A549 (cell line): ENCODE results near the gene TERB1. TPM values are rescaled to one million over a fixed set of nuclear protein-coding genes. Genes with fewer than 3 reads are reported as not detected.
A peak's percentile ranks its signal among the peaks of the same experiment; 100 is the strongest.

Experiments used
- ATAC-seq, 2 experiments: fragments of 200-7000 bp in 1 of 2; fragments of >200 bp in 1 of 2; cut with Nextera tagmentation in 1 of 2; cut with Tn5 transposase in 1 of 2; 3 replicates each; pipeline versions ENCODE4 v1.8.0 to v1.9.1; 2018 to 2020; ENCODE audit warnings: mild to moderate bottlenecking in 1 of 2, moderate library complexity in 1 of 2
- CTCF ChIA-PET: fragments of 300-600 bp; sonication (Branson Sonifier 250); formaldehyde crosslinking; extraction: SDS; loops from one replicate; lab custom pipeline; 2021; ENCODE audit warnings: antibody characterized with exemption, inconsistent platforms; lab: Yijun Ruan, JAX
- POLR2A ChIA-PET: fragments of 350-600 bp; formaldehyde crosslinking; extraction: SDS; loops from one replicate; lab custom pipeline; 2021; ENCODE audit warnings: antibody characterized with exemption, inconsistent platforms; lab: Yijun Ruan, JAX
- DNase-seq, 2 experiments: peaks; one replicate each; pipeline versions ENCODE4 v3.0.0 to v3.0.0-alpha.2; 2011 to 2016; ENCODE audit warnings: low read depth in 1 of 2, low spot score in 1 of 2
- FAIRE-seq: peaks from 2 replicates; lab custom pipeline; 2011; peaks lifted over from hg19 to GRCh38; lab: Jason Lieb, UNC
- H3K27ac ChIP-seq, 2 experiments: fragments of >200 bp; sonication (Bioruptor Twin); formaldehyde crosslinking; 3 replicates each; pipeline ENCODE4 v1.5.1; 2016 to 2017
- H3K4me1 ChIP-seq: fragments of >200 bp; sonication (Bioruptor Twin); formaldehyde crosslinking; 3 replicates; pipeline ENCODE4 v1.6.1; 2016
- H3K4me2 ChIP-seq: fragments of >200 bp; sonication (Bioruptor Twin); formaldehyde crosslinking; 3 replicates; pipeline ENCODE4 v1.6.1; 2016
- H3K4me3 ChIP-seq: fragments of >200 bp; sonication (Bioruptor Twin); formaldehyde crosslinking; 3 replicates; pipeline ENCODE4 v1.5.1; 2016
- H3K9me3 ChIP-seq: fragments of >200 bp; sonication (Bioruptor Twin); formaldehyde crosslinking; 3 replicates; pipeline ENCODE4 v1.6.1; 2016
- BHLHE40 ChIP-seq: IDR thresholded peaks from 2 replicates; pipeline ENCODE4 v1.6.1; 2012; ENCODE audit warnings: low read depth, low read length, inconsistent platforms
- EHF ChIP-seq: fragments of 250-450 bp; sonication (Bioruptor Pico); IDR thresholded peaks from 2 replicates; pipeline ENCODE4 v1.5.0; 2020; ENCODE audit warnings: mild to moderate bottlenecking
- EHMT2 ChIP-seq: fragments of 200-600 bp; sonication (generic); IDR thresholded peaks from 2 replicates; pipeline ENCODE4 v1.6.1; 2016; ENCODE audit warnings: antibody characterized with exemption, low read depth, mild to moderate bottlenecking, moderate library complexity
- FOSL2 ChIP-seq, 2 experiments: fragments of 450-650 bp in 1 of 2; fragments of >200 bp in 1 of 2; sonication (Bioruptor Twin) in 1 of 2; formaldehyde crosslinking; IDR thresholded peaks; 2 replicates each; pipeline versions ENCODE4 v1.5.0 to v1.6.1; 2016 to 2020; ENCODE audit warnings: mild to moderate bottlenecking in 1 of 2, moderate library complexity in 1 of 2
- FOXS1 ChIP-seq: fragments of 250-450 bp; sonication (Bioruptor Pico); IDR thresholded peaks from 2 replicates; pipeline ENCODE4 v1.5.0; 2020; ENCODE audit warnings: mild to moderate bottlenecking, moderate library complexity
- HDAC2 ChIP-seq: fragments of 200-600 bp; sonication (generic); IDR thresholded peaks from 2 replicates; pipeline ENCODE4 v1.6.1; 2016
- HOXA7 ChIP-seq: fragments of 250-450 bp; sonication (Bioruptor Pico); IDR thresholded peaks from 2 replicates; pipeline ENCODE4 v1.5.0; 2020; ENCODE audit warnings: mild to moderate bottlenecking, moderate library complexity
- HOXB13 ChIP-seq: fragments of 250-450 bp; sonication (Bioruptor Pico); IDR thresholded peaks from 2 replicates; pipeline ENCODE4 v1.5.0; 2020; ENCODE audit warnings: low read depth, mild to moderate bottlenecking, moderate library complexity
- KDM5A ChIP-seq: fragments of 200-600 bp; sonication (generic); IDR thresholded peaks from 2 replicates; pipeline ENCODE4 v1.6.1; 2016; ENCODE audit warnings: antibody characterized with exemption, mild to moderate bottlenecking
- MAFK ChIP-seq: fragments of 450-650 bp; IDR thresholded peaks from 2 replicates; pipeline ENCODE4 v1.6.1; 2014; ENCODE audit not compliant: partially characterized antibody
- MYC ChIP-seq: IDR thresholded peaks from 2 replicates; pipeline ENCODE4 v1.6.1; 2012; ENCODE audit warnings: mild to moderate bottlenecking, inconsistent platforms, low read length, improper control_type of control experiment, borderline replicate concordance
- NFE2L2 ChIP-seq: fragments of 150-350 bp; conservative IDR thresholded peaks from 2 replicates; pipeline ENCODE4 v1.6.1; 2014; ENCODE audit warnings: low read length
- PBX3 ChIP-seq: IDR thresholded peaks from 2 replicates; pipeline ENCODE4 v1.6.1; 2012
- RAD21 ChIP-seq, 2 experiments: fragments of >200 bp in 1 of 2; sonication (Bioruptor Twin) in 1 of 2; formaldehyde crosslinking in 1 of 2; IDR thresholded peaks in 1 of 2; conservative IDR thresholded peaks in 1 of 2; 2 replicates in 1 of 2; 3 replicates in 1 of 2; pipeline ENCODE4 v1.6.1; 2012 to 2018; ENCODE audit warnings: inconsistent platforms in 1 of 2
- RFX5 ChIP-seq: fragments of 450-650 bp; IDR thresholded peaks from 2 replicates; pipeline ENCODE4 v1.7.1; 2014; ENCODE audit warnings: antibody characterized with exemption, mild to moderate bottlenecking, moderate library complexity
- SREBF2 ChIP-seq: fragments of 450-650 bp; IDR thresholded peaks from 2 replicates; pipeline ENCODE4 v1.6.1; 2014; ENCODE audit warnings: mild to moderate bottlenecking, moderate library complexity
- ZC3H11A ChIP-seq: fragments of 450-650 bp; IDR thresholded peaks from 2 replicates; pipeline ENCODE4 v1.6.1; 2014; ENCODE audit warnings: antibody characterized with exemption, mild to moderate bottlenecking
- ZNF302 ChIP-seq: fragments of 250-450 bp; sonication (Bioruptor Pico); IDR thresholded peaks from 2 replicates; pipeline ENCODE4 v1.9.0; 2021; ENCODE audit warnings: inconsistent platforms, mild to moderate bottlenecking, moderate library complexity
- WGBS: methylation state at CpG from one replicate; pipeline ENCODE4 v1.1.6; 2017; ENCODE audit errors: missing lambda C conversion rate; 5-methylcytosine and 5-hydroxymethylcytosine counted together
- polyA plus RNA-seq, 4 experiments: library from polyadenylated mRNA; depleted of rRNA in 3 of 4; stranded (reverse); fragments of >200 nt; fragmentation: RNase III in 1 of 4; extraction: RNeasy Plus Mini Kit Qiagen cat#74134 plus additional on column Dnase treatment in 1 of 4; gene quantifications; 2 replicates in 3 of 4; 3 replicates in 1 of 4; pipeline ENCODE4 v1.2.3, GENCODE V29; 2011 to 2017
- TF ChIP-seq, protein P1 (sequence below): fragments of >200 bp; sonication (Bioruptor Twin); formaldehyde crosslinking; IDR thresholded peaks from 3 replicates; pipeline ENCODE4 v1.5.1; 2016
- TF ChIP-seq, protein P2 (sequence below): fragments of 250-450 bp; sonication (Bioruptor Pico); IDR thresholded peaks from 2 replicates; pipeline ENCODE4 v1.5.0; 2021; ENCODE audit warnings: mild to moderate bottlenecking, moderate library complexity, borderline replicate concordance

Gene TERB1
- polyA plus RNA-seq, 2 of the 4 experiments (the other 2 are of a cell fraction) = 0.17 to 0.18 TPM

- FAIRE-seq (peak; percentile 70), ATAC-seq (no peak), DNase-seq (no peak)
- no peak overlapping the region for H3K27ac ChIP-seq
- no peak overlapping the region for H3K4me2 ChIP-seq
- CTCF ChIA-PET = interaction anchor here (2.0 kb wide), 1 partner anchor 57 kb away, joined by 4 read pairs; no protein-coding TSS in a partner anchor
- no peak overlapping the region for H3K4me3 ChIP-seq
- no peaks in the 10 kb centered on the region for H3K9me3 ChIP-seq
- TF ChIP-seq, protein P1, sequence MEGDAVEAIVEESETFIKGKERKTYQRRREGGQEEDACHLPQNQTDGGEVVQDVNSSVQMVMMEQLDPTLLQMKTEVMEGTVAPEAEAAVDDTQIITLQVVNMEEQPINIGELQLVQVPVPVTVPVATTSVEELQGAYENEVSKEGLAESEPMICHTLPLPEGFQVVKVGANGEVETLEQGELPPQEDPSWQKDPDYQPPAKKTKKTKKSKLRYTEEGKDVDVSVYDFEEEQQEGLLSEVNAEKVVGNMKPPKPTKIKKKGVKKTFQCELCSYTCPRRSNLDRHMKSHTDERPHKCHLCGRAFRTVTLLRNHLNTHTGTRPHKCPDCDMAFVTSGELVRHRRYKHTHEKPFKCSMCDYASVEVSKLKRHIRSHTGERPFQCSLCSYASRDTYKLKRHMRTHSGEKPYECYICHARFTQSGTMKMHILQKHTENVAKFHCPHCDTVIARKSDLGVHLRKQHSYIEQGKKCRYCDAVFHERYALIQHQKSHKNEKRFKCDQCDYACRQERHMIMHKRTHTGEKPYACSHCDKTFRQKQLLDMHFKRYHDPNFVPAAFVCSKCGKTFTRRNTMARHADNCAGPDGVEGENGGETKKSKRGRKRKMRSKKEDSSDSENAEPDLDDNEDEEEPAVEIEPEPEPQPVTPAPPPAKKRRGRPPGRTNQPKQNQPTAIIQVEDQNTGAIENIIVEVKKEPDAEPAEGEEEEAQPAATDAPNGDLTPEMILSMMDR = no peak
- TF ChIP-seq HDAC2 (no peak), HOXB13 (CRISPR knock-in tag) (no peak), KDM5A (no peak)
- 91% methylated on average over 4 of the region's 4 CpGs for WGBS
- POLR2A ChIA-PET = no interaction called here
- no peaks in the 10 kb centered on the region for H3K4me1 ChIP-seq
Observed at GRCh38 chr16:66719246-66719645, 82.1 kb downstream of the TERB1 start.

DNA sequence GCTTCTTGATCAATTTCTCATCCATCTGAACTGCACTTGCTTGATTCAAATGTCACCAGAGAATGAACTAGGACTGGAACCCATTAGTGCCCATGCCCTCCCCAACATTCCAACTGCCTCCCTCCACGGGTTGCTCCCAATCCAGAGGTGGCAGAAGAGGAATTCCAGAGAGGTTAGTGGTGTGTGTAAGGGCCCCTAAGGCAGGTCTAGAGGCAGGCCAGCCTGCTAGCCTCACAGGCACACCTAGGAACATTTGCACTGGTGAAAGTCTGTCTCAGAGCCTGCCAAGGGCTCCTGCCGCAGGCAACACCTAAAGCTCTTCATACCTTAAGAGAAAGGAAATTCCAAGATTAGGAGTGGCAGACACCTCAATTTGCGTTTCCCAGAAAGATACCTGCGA lies 83.6 kb downstream of the TERB1 start:
- CTCF ChIA-PET = interaction anchor here (1.4 to 3.6 kb wide), 2 partner anchors 10 to 23 kb away, joined by 3 to 19 read pairs; no protein-coding TSS in a partner anchor
- Histone ChIP-seq H3K27ac (no peak overlapping the region), H3K4me1 (no peaks in the 10 kb centered on the region), H3K4me2 (no peak overlapping the region), H3K4me3 (no peak overlapping the region), H3K9me3 (no peaks in the 10 kb centered on the region)
- no peak for DNase-seq
- TF ChIP-seq SREBF2 (no peak), FOSL2 (IDR thresholded peaks at IDR 0.05) (no peak), FOSL2 (CRISPR knock-in tag; IDR thresholded peaks at IDR 0.05) (no peak), BHLHE40 (no peak), MAFK (no peak), HOXA7 (CRISPR knock-in tag) (no peak), RAD21 (conservative IDR thresholded peaks at IDR 0.05 in 1 of 2, IDR thresholded peaks at IDR 0.05 in 1 of 2) (no peak), NFE2L2 (no peak), MYC (no peak), PBX3 (no peak), RFX5 (no peak), EHF (CRISPR knock-in tag) (no peak), ZNF302 (no peak)
- no peak for FAIRE-seq
- 75% methylated on average over 4 of the region's 4 CpGs for WGBS
- POLR2A ChIA-PET = no interaction called here
- ATAC-seq = no peak; a peak in 1 of 6 replicates

- Histone ChIP-seq H3K4me3 (no peak overlapping the region), H3K9me3 (peaks cover 3% of the 10 kb centered on the region; the same call in 1 of the 3 replicates), H3K4me2 (no peak overlapping the region), H3K4me1 (no peaks in the 10 kb centered on the region), H3K27ac (no peak overlapping the region)
- peak in 1 of 2 experiments; percentile 51 for DNase-seq
- WGBS = 80% methylated on average over 12 of the region's 12 CpGs
- POLR2A ChIA-PET = no interaction called here
- CTCF ChIA-PET = interaction anchor here (0.9 to 3.6 kb wide), 4 partner anchors 10 to 66 kb away, joined by 3 to 19 read pairs (median 4); no protein-coding TSS in a partner anchor
- TF ChIP-seq EHMT2 (no peak), FOXS1 (no peak), RFX5 (peak; percentile 68; the same call in 1 of the 2 replicates), FOSL2 (IDR thresholded peaks at IDR 0.05) (no peak), FOSL2 (CRISPR knock-in tag; IDR thresholded peaks at IDR 0.05) (no peak), ZC3H11A (no peak), RAD21 (conservative IDR thresholded peaks at IDR 0.05 in 1 of 2, IDR thresholded peaks at IDR 0.05 in 1 of 2) (0 out of 5 replicates have a peak, but pooled peaks of 1 of the 2 experiments have one; percentile 20)
- TF ChIP-seq, protein P2, sequence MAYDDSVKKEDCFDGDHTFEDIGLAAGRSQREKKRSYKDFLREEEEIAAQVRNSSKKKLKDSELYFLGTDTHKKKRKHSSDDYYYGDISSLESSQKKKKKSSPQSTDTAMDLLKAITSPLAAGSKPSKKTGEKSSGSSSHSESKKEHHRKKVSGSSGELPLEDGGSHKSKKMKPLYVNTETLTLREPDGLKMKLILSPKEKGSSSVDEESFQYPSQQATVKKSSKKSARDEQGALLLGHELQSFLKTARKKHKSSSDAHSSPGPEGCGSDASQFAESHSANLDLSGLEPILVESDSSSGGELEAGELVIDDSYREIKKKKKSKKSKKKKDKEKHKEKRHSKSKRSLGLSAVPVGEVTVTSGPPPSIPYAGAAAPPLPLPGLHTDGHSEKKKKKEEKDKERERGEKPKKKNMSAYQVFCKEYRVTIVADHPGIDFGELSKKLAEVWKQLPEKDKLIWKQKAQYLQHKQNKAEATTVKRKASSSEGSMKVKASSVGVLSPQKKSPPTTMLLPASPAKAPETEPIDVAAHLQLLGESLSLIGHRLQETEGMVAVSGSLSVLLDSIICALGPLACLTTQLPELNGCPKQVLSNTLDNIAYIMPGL (CRISPR knock-in tag) = no peak
- TF ChIP-seq, protein P1 = peak; percentile 27; the same call in 2 of the 3 replicates
- ATAC-seq = peak; percentile 82 to 84
- no peak for FAIRE-seq
Observed at GRCh38 chr16:66717112-66717675, 84.2 kb downstream of the TERB1 start.
